ENCODE data around the gene KRTAP10-1.
"Not testable (repeated sequence)": the region's sequence is repeated elsewhere in the genome, so short reads cannot be mapped to it uniquely, and the experiment has no call there.

Gene KRTAP10-1

DNA sequence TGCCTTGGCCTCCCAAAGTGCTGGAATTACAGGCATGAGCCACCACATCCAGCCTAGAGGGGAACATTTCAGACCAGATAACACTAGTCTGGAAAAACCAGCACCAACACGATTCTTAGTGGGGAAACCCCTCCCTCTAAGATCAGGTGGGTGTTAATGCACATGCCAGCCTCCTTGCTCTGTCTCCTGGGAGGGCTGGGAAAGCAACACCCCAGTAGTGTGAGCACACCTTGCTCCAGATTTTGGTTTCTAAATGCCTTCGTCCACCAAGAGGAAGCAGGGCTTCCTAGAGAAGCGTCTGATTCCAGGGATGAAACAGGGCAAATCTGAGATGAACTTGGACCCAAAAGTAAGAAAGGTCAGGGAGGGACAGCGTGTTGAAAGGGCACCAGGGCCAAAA is 31.3 kb upstream of the KRTAP10-1 start:
- no peak for DNase-seq (ENCODE audit: low read depth in 2 of 3, low spot score in 1 of 3)

DNA sequence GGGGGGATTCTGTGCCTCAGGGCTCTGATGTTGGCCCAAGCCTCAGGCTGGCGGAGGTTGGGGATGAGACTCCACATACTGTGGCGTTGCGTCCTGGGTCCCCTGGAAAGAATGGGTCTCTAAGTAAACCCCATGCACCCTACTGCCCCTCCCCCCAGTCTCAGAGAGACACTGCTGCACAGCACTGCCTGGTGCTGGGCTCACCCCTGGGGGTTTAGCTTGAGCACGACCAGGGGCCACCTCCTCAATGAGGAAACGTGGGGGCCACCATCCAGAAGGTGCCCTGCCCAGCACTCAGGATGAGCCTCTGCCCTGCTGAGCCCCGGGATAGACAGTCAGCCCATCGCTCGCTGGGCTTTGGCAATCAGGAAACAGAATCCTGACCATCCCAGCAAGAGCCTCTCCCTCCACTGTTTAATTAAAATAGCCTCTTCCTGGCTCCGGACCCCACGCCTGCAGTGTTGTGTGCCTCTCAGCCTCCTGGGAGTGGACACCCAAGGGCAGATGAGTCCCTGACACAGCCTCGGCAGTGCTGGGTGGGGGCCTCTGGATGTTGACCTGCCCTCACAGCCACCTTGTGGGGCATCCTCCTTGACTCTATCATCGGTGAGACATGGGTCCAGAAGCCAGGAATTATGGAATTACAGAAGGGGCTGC is 30.0 kb upstream of the KRTAP10-1 start:
- DNase-seq (ENCODE audit: low read depth in 2 of 3, low spot score in 1 of 3): no peak

GRCh38 chr21:44568667-44569556 is 28.9 kb upstream of the KRTAP10-1 start:
- DNase-seq (ENCODE audit: low read depth in 2 of 3, low spot score in 1 of 3): no peak

- no peak for DNase-seq (ENCODE audit: low read depth in 2 of 3, low spot score in 1 of 3)
Measured at GRCh38 chr21:44568261-44568660, 28.3 kb upstream of the KRTAP10-1 start.

DNA sequence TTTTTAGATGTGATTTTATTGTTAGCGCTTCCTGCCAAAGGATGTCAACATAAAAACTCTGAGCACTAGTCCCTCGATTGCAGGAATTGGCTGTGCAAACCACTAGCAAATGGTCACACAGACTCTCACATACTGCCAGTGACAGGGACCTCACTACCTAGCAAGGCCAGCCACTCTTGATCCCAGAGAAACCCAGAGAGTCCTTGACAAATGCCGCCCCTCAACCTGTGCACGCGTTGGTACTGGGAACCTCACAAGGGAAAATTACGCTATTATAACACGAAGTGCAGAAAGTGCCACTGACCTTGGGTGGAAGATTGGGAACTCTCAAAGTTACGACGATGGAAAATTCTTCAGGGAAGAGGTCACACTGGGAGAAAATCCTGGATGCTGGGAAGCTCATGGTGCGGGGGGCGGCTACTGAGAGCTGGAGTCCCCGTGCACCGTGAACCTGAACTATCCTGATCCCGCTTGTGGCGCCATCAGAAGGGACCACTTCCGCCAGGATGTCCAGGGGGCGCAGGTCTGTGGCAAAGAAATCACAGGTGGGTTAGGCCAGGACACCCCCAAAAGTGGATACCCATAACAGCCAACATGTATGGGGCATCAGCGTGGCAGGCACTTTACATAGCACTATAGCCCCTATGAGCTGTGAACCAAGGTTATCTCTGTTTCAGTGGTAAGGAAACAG is 27.6 kb upstream of the KRTAP10-1 start:
- no peak for DNase-seq (ENCODE audit: low read depth in 2 of 3, low spot score in 1 of 3)

- DNase-seq (ENCODE audit: low read depth in 2 of 3, low spot score in 1 of 3): no peak
Measured at GRCh38 chr21:44566403-44566802, 26.4 kb upstream of the KRTAP10-1 start.

- DNase-seq (ENCODE audit: low read depth in 2 of 3, low spot score in 1 of 3): no peak
Measured at GRCh38 chr21:44564886-44565598, 25.0 kb upstream of the KRTAP10-1 start.

GRCh38 chr21:44564099-44564498 is 24.1 kb upstream of the KRTAP10-1 start:
- DNase-seq (ENCODE audit: low read depth in 2 of 3, low spot score in 1 of 3): no peak

- no peak for DNase-seq (ENCODE audit: low read depth in 2 of 3, low spot score in 1 of 3)
Measured at GRCh38 chr21:44558695-44559094, 18.7 kb upstream of the KRTAP10-1 start, which contains the start of gene KRTAP10-3. TSS of gene KRTAP10-3 (minus strand) at chr21:44558795. CDS start at chr21:44558715, 80 bp downstream.

- not testable (repeated sequence) for DNase-seq (ENCODE audit: low read depth in 2 of 3, low spot score in 1 of 3)
Measured at GRCh38 chr21:44558329-44558675, 18.3 kb upstream of the KRTAP10-1 start.

GRCh38 chr21:44557491-44558328 is 17.7 kb upstream of the KRTAP10-1 start:
- DNase-seq (ENCODE audit: low read depth in 2 of 3, low spot score in 1 of 3): no peak

DNA sequence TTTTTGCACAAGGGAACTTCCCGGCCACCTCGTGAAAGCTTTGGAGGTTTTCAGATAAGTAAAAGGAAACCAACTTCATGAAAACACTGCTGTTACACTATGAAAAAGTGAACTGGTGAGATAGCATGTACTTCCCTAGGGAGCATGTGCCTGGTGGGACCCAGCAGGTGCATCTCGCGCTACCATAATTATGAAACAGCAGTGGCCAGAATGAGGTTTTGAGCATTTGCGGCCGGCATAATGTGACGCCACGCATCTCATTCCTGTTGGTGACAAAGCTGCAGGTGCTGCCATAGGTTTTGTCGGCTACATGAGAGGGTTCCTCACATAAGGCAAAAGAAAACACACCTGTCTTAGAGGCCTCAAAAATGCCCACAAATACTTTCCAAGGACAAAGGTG is 16.9 kb upstream of the KRTAP10-1 start:
- no peak for DNase-seq (ENCODE audit: low read depth in 2 of 3, low spot score in 1 of 3)

- no peak for DNase-seq (ENCODE audit: low read depth in 2 of 3, low spot score in 1 of 3)
Measured at GRCh38 chr21:44555200-44555875, 15.3 kb upstream of the KRTAP10-1 start.

- DNase-seq (ENCODE audit: low read depth in 2 of 3, low spot score in 1 of 3): no peak
Measured at GRCh38 chr21:44552681-44553080, 12.7 kb upstream of the KRTAP10-1 start.

GRCh38 chr21:44552136-44552535 is 12.1 kb upstream of the KRTAP10-1 start:
- no peak for DNase-seq (ENCODE audit: low read depth in 2 of 3, low spot score in 1 of 3)

- no peak for DNase-seq (ENCODE audit: low read depth in 2 of 3, low spot score in 1 of 3)
Measured at GRCh38 chr21:44551340-44551961, 11.5 kb upstream of the KRTAP10-1 start, which contains the start of gene KRTAP10-2. TSS of gene KRTAP10-2 (minus strand) at chr21:44551505. CDS start at chr21:44551458, 47 bp downstream.

GRCh38 chr21:44550807-44551206 is 10.8 kb upstream of the KRTAP10-1 start:
- no peak for DNase-seq (ENCODE audit: low read depth in 2 of 3, low spot score in 1 of 3)

- not testable (repeated sequence) for DNase-seq (ENCODE audit: low read depth in 2 of 3, low spot score in 1 of 3)
Measured at GRCh38 chr21:44550285-44550684, 10.3 kb upstream of the KRTAP10-1 start.

GRCh38 chr21:44549525-44550211 is 9.7 kb upstream of the KRTAP10-1 start:
- DNase-seq (ENCODE audit: low read depth in 2 of 3, low spot score in 1 of 3): no peak

All from stimulated activated CD4-positive, alpha-beta T cell treated with anti-CD3 and anti-CD28 coated beads, Interleukin-12 subunit alpha, Interleukin-12 subunit beta, amount 100 ng/mL, for 48 hours (primary cell).